Activated T-helper 2 cell treated with anti-CD3 and anti-CD28 coated beads, Interferon-gamma antibody, Interleukin-2, Interleukin-4, amounts not matched to agents 10 μg/mL and 5 μg/mL and 100 μg/mL, durations not matched to agents 14 hours and 24 hours and 36 hours (primary cell): ENCODE results near the gene WDFY1. TPM values are rescaled to one million over a fixed set of nuclear protein-coding genes. Genes with fewer than 3 reads are reported as not detected.
"Not testable (repeated sequence)": the region's sequence is repeated elsewhere in the genome, so short reads cannot be mapped to it uniquely, and the experiment has no call there.

Experiments used
- DNase-seq: peaks from one replicate; pipeline ENCODE4 v3.0.0; 2021; ENCODE audit warnings: low spot score
- H3K27ac Mint-ChIP-seq: one replicate; pipeline ENCODE4 v1.8.0; 2021; ENCODE audit warnings: mixed read lengths
- H3K27me3 Mint-ChIP-seq: one replicate; pipeline ENCODE4 v1.8.0; 2021; ENCODE audit warnings: low read depth, mixed read lengths
- H3K36me3 Mint-ChIP-seq: one replicate; pipeline ENCODE4 v1.8.0; 2021; ENCODE audit warnings: low read depth, mixed read lengths
- H3K4me1 Mint-ChIP-seq: one replicate; pipeline ENCODE4 v1.8.0; 2021; ENCODE audit warnings: low read depth, mixed read lengths
- H3K4me3 Mint-ChIP-seq: one replicate; pipeline ENCODE4 v1.8.0; 2021; ENCODE audit warnings: low read depth, mild to moderate bottlenecking, moderate library complexity, mixed read lengths
- H3K9me3 Mint-ChIP-seq: one replicate; pipeline ENCODE4 v1.8.0; 2021; ENCODE audit warnings: mixed read lengths
- intact Hi-C: fragments of 100-400 bp; cut with micrococcal nuclease; formaldehyde crosslinking; loops from one replicate; pipeline ENCODE4 v1.15.1; 2023
- total RNA-seq: library from RNA; stranded (reverse); gene quantifications from 2 replicates; pipeline ENCODE4 v1.2.3, GENCODE V29; 2022

Gene WDFY1
- total RNA-seq, 1 donor from 2014 or later: 22.2 TPM

- Mint-ChIP-seq H3K36me3 (no peaks in the 10 kb centered on the region), H3K9me3 (no peaks in the 10 kb centered on the region), H3K27me3 (no peaks in the 10 kb centered on the region), H3K27ac (peak overlapping the region; percentile 67), H3K4me1 (peaks cover 61% of the 10 kb centered on the region), H3K4me3 (no peak overlapping the region)
- DNase-seq: no peak
- intact Hi-C loops: loop anchor here (10.0 kb wide), 2 partner anchors 1084 to 1296 kb away; partner anchors contain the start of gene FARSB
Measured at GRCh38 chr2:223950448-223951347, 5.6 kb upstream of the WDFY1 start.

GRCh38 chr2:223949241-223949840, 4.2 kb upstream of the WDFY1 start:
- no peak overlapping the region for H3K4me3 Mint-ChIP-seq
- peak overlapping the region; percentile 59 for H3K27ac Mint-ChIP-seq

GRCh38 chr2:223947711-223948205, 2.6 kb upstream of the WDFY1 start:
- H3K4me3 Mint-ChIP-seq: no peak overlapping the region
- peak overlapping the region; percentile 42 for H3K27ac Mint-ChIP-seq
- peaks cover 55% of the 10 kb centered on the region for H3K4me1 Mint-ChIP-seq
- peaks cover 5% of the 10 kb centered on the region for H3K36me3 Mint-ChIP-seq
- DNase-seq: no peak
- H3K27me3 Mint-ChIP-seq: no peaks in the 10 kb centered on the region
- intact Hi-C loops: loop anchor here (10.0 kb wide), 1 partner anchor 253 kb away; no protein-coding TSS in a partner anchor
- H3K9me3 Mint-ChIP-seq: no peaks in the 10 kb centered on the region

More at GRCh38 chr2:223949241-223949840, 4.2 kb upstream of the WDFY1 start:
- Mint-ChIP-seq H3K27me3 (no peaks in the 10 kb centered on the region), H3K4me1 (peaks cover 51% of the 10 kb centered on the region), H3K9me3 (no peaks in the 10 kb centered on the region), H3K36me3 (no peaks in the 10 kb centered on the region)
- intact Hi-C loops: loop anchor here (10.0 kb wide), 1 partner anchor 255 kb away; no protein-coding TSS in a partner anchor
- DNase-seq: no peak

GRCh38 chr2:223945755-223946154, 620 bp upstream of the WDFY1 start:
- peak overlapping the region; percentile 31 for H3K27ac Mint-ChIP-seq
- intact Hi-C loops: loop anchor here (1.0 to 10.0 kb wide), 2 partner anchors 12 to 251 kb away; partner anchors contain the start of gene MRPL44
- peaks cover 56% of the 10 kb centered on the region for H3K4me1 Mint-ChIP-seq
- peaks cover 15% of the 10 kb centered on the region for H3K36me3 Mint-ChIP-seq
- H3K9me3 Mint-ChIP-seq: peaks cover 5% of the 10 kb centered on the region
- no peaks in the 10 kb centered on the region for H3K27me3 Mint-ChIP-seq
- peak overlapping the region; percentile 80 for H3K4me3 Mint-ChIP-seq
- no peak for DNase-seq

- Mint-ChIP-seq H3K36me3 (peaks cover 23% of the 10 kb centered on the region), H3K27ac (peak overlapping the region; percentile 85), H3K9me3 (peaks cover 12% of the 10 kb centered on the region), H3K27me3 (no peaks in the 10 kb centered on the region), H3K4me3 (peak overlapping the region; percentile 89), H3K4me1 (peaks cover 48% of the 10 kb centered on the region)
- intact Hi-C loops: loop anchor here (5.0 to 10.0 kb wide), 2 partner anchors 83 to 249 kb away; no protein-coding TSS in a partner anchor
- no peak for DNase-seq
Measured at GRCh38 chr2:223944166-223944702, 901 bp downstream of the WDFY1 start.

- Mint-ChIP-seq H3K27me3 (no peaks in the 10 kb centered on the region), H3K9me3 (peaks cover 16% of the 10 kb centered on the region), H3K36me3 (peaks cover 29% of the 10 kb centered on the region), H3K27ac (peak overlapping the region; percentile 74), H3K4me1 (peaks cover 49% of the 10 kb centered on the region), H3K4me3 (peak overlapping the region; percentile 89)
- DNase-seq: no peak
- intact Hi-C loops: loop anchor here (5.0 to 10.0 kb wide), 2 partner anchors 84 to 249 kb away; no protein-coding TSS in a partner anchor
Measured at GRCh38 chr2:223943561-223944008, 1.6 kb downstream of the WDFY1 start.

GRCh38 chr2:223943135-223943534, 2.0 kb downstream of the WDFY1 start:
- peak overlapping the region; percentile 89 for H3K4me3 Mint-ChIP-seq
- H3K27me3 Mint-ChIP-seq: no peaks in the 10 kb centered on the region
- peaks cover 52% of the 10 kb centered on the region for H3K4me1 Mint-ChIP-seq
- no peak for DNase-seq
- H3K36me3 Mint-ChIP-seq: peaks cover 31% of the 10 kb centered on the region
- H3K27ac Mint-ChIP-seq: peak overlapping the region; percentile 74
- H3K9me3 Mint-ChIP-seq: peaks cover 16% of the 10 kb centered on the region
- intact Hi-C loops: loop anchor here (5.0 to 10.0 kb wide), 2 partner anchors 84 to 248 kb away; no protein-coding TSS in a partner anchor

- peaks cover 33% of the 10 kb centered on the region for H3K36me3 Mint-ChIP-seq
- peak; percentile 60 for DNase-seq
- peak overlapping the region; percentile 51 for H3K4me3 Mint-ChIP-seq
- H3K4me1 Mint-ChIP-seq: peaks cover 55% of the 10 kb centered on the region
- peak overlapping the region; percentile 89 for H3K27ac Mint-ChIP-seq
- intact Hi-C loops: loop anchor here (1.0 to 10.0 kb wide), 6 partner anchors 12 to 247 kb away; partner anchors contain the start of gene MRPL44
- H3K9me3 Mint-ChIP-seq: peaks cover 16% of the 10 kb centered on the region
- H3K27me3 Mint-ChIP-seq: no peaks in the 10 kb centered on the region
Measured at GRCh38 chr2:223941579-223942277, 3.4 kb downstream of the WDFY1 start.

GRCh38 chr2:223939438-223939837, 5.7 kb downstream of the WDFY1 start:
- Mint-ChIP-seq H3K4me1 (peaks cover 66% of the 10 kb centered on the region), H3K27ac (peak overlapping the region; percentile 61), H3K9me3 (peaks cover 16% of the 10 kb centered on the region), H3K36me3 (peaks cover 38% of the 10 kb centered on the region)
- not testable (repeated sequence) for H3K4me3 Mint-ChIP-seq, DNase-seq, H3K27me3 Mint-ChIP-seq
- intact Hi-C loops: loop anchor here (2.0 kb wide), 1 partner anchor 103 kb away; the partner anchor contains the start of gene AP1S3

GRCh38 chr2:223937535-223937934, 7.6 kb downstream of the WDFY1 start:
- intact Hi-C loops: no loop called here
- peaks cover 68% of the 10 kb centered on the region for H3K4me1 Mint-ChIP-seq
- peak overlapping the region; percentile 39 for H3K4me3 Mint-ChIP-seq
- H3K36me3 Mint-ChIP-seq: peaks cover 33% of the 10 kb centered on the region
- H3K27me3 Mint-ChIP-seq: no peaks in the 10 kb centered on the region
- DNase-seq: no peak
- peak overlapping the region; percentile 60 for H3K27ac Mint-ChIP-seq
- H3K9me3 Mint-ChIP-seq: peaks cover 16% of the 10 kb centered on the region

GRCh38 chr2:223936862-223937326, 8.2 kb downstream of the WDFY1 start:
- Mint-ChIP-seq H3K27me3 (no peaks in the 10 kb centered on the region), H3K4me1 (peaks cover 69% of the 10 kb centered on the region), H3K36me3 (peaks cover 31% of the 10 kb centered on the region), H3K9me3 (peaks cover 16% of the 10 kb centered on the region), H3K27ac (peak overlapping the region; percentile 58), H3K4me3 (no peak overlapping the region)
- DNase-seq: no peak
- intact Hi-C loops: no loop called here
